GM21786 (cell line): ENCODE data around the gene UCK1.

ENCODE experiments used
- ATAC-seq: cut with Tn5 transposase; IDR thresholded peaks from one replicate; pipeline ENCODE4 v1.9.1; 2021; ENCODE audit not compliant: unreplicated experiment

The UCK1 gene

DNA sequence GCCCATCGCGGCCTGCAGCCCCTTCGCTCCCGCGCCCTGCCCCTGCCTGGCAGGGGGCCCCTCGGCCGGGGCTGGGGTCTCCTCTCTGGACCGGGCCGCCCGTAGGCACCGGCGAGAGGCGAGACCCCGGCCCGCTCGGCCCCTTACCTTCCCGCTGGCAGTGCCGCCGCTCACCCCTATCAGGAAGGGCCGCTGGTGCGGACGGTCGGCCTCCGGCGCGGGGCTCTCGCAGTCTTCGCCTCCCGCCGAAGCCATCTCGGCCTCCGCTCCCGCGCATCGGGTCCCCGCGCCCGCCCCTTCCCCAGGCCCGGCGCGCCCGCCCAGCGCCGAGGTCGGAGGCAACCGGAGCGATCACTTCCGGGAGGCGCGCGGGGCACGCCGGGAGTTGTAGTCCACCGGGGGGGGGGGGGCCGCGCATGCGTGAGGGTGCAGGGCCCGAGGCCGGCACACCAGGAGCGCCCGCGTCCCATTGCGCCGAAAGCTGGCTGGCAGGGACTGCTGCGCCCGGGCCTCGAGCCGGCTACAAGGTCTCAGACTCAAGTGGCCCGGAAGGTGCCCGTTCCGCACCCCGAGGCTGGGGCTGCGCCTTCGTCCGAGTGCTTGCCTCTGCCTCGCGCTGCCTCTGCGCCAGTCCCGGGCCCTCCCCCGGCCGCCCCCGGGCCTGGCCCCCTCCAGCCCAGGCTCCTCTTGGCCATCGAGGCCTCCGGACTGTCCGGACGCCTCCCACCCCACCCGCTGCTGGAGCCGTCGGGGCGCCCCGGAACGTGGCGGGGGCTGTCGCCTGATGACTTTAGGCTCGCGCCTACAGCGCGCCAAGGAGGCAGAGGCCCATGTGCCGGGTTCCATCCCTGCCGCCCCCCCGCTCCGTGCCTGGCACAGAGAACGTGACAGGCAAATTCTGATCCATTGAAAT is at the start of gene UCK1:
UCK1 (minus strand) TSS at position 344 of the 913 bp plus-strand sequence; CDS start at position 255, 89 bp downstream.
- peak; percentile 84 for ATAC-seq

DNA sequence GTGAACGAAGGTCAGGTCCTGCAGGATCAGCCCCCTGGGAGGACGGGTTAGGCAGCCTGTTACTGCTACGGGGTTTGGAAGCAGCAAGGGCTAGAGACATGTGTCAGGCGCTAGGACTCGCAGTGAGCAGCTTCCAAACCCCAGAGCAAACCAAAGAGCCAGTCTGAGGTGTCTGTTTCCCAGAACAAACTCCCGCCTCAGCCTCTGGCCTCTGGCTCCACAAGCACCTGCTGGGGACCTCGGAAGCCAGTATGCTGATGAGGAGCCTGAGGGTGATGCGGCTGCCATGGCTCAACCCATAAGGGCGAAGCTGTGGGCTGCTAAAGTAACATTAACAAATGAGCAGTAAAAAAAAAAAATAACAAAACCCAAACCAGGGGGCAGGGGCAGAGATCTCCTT is 49.3 kb upstream of the UCK1 start:
- ATAC-seq: no peak

DNA sequence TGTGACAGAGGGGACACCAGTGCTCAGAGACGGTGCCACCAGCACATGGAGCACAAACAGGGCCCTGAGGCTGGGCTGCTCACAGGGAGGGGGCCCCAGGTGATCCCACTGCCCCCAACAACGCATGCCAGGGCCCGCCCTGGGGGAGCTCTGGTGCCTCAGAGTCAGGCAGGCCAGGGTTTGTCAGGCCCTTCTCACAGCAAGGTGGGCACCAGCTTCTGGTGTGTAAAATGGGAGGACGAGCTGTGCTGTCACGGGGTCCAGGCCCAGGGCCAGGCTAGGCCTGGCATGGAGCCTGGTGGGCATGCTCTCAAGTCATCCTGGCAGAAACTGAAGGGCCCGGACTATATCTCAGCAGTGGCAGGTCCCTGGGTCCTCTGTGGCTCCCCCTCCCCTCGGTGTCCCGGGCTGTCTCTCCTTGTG is 48.7 kb upstream of the UCK1 start:
- ATAC-seq: no peak

DNA sequence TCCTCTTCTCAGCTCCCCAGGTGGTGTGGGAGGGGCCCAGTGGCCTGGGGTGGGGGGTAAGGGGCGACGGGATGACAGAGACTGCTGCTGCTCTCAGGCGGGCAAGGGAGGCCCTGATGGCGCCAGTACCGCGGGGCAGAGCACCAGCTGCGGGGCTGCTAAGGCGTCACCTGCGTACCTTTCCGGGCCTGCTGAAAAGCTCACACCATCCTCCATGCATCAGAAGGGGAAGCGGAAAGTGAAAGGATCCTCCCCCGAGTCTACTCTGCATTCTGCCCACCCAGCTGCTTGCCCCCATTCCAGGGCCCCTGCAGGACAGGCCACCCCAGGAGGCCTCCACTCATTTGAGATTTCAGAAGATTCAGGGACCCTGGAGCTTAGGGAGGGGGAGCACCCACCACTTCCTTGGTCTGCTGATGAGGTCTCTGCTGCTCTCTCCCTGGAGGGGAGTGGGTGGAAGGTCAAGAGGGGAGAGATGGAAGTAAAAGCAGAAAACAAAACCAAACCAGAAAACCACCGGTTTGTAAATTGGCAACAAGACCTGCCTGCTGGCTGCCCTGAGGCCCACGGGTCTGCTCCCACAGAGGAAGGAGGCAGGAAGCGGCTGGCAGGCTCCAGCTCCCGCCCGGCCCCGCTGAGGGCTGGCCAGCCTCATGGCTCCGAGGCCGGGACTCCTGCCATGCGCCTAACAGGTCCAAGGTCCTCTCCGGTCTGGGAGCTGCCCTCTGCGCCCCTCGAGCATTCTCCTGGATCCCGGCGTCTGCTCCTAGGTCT is 47.9 kb upstream of the UCK1 start:
- ATAC-seq: peak; percentile 74

DNA sequence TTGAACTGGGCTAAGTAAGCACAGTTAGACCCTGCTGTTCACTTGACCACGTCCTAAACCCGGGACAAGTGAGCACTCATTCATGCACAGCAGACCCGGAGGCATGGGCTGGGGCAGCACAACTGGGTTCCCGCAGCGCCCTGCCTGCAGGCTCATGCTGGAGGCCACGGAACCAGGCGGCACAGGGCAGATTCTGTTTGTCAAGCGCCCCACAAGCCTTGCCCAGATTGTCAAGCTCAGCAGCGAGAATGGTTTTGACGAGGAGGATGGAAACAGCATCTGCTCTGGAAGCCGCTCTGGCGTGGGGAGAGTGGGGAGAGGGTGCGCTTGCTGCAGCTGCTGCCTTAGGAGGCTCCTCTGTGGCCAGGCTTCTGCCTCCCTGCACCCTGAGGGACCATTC is 47.0 kb upstream of the UCK1 start:
- ATAC-seq: no peak

DNA sequence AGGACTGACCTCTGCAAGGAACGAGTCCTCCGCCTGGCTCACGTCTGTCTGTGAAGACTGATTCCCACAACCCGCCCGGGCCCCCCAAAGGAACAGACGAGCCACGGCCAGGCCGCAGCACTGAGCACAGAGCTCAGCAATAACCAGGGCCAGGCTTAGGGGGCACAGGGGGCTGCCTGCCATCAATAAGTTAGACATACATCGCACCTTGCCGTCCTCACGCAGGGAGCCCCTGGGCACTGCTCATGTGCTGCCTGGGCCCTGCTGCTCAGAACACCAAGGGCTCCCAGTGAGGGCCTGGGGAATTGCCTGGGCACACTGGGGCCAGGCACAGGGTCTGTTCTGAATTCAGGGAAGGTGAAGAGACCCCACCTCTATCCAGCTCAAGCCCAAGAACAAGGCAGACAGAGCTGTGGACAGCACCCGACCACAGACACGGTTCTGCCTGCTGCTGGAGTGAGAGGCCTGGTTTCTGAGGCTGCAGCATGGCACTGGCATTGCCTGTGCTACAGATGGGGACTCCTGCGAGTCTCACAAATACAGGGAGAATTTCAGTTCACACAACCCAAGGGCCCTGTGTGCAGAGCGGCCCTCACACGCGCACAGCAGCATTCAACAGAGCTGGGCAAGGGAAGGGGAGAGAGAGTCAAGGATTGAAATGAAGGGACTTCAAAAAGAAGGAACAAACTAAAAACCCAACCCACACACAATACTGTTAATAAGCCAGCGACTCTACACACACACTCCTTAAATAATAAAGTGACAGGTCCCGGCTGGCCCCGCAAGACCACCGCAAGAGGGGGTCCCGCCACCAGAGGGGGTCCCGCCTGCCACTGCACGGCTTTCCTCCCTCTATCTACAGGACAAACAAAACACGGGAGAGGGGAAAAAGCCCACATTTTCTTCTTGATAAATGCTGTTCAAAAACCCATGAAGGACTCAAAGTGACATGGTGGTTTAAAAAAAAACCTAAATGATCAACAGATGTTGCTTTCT is 46.2 kb upstream of the UCK1 start:
- no peak for ATAC-seq

DNA sequence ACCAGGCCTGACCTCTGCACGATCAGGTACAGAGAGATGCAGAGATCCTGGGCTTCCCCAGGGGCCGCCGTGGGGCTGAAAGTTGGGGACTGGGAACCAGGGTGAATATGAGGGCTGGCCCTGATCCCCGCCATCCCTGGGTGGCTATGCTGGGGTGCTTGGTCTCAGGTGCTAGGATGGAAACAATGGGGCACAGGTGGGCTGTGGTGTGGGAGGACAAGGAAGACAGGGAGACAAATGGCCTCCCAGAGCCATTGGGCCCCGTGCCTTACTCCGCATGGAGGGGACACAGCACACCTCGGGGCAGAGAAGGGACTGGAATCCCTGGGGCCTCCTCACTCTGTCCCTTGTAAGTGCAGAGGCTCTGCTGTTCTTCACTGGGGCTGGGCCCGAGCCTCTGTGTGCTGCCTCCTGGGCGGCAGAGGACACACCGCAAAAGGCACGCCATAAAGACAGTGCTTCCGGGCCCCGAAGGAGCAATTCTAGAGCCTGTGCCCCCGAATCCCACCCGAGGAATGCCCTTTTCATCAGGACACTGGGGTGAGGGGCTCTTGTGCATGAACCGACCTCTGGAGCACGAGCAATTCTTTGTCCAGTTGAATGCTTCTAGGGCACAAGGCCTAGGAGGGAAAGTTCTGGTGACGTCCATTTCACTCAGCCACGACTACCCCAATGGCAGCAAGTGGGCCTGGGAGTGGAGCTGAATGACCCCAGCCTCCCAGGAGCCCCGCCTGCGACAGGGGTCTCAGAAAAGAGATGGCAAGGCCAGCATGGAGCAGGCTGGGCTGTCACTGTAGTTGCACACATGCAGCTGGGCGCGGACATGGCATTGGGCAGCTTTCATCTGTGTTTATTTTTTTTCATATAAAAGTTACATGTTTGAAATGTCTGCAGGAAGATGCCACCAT is 45.1 kb upstream of the UCK1 start:
- no peak for ATAC-seq

DNA sequence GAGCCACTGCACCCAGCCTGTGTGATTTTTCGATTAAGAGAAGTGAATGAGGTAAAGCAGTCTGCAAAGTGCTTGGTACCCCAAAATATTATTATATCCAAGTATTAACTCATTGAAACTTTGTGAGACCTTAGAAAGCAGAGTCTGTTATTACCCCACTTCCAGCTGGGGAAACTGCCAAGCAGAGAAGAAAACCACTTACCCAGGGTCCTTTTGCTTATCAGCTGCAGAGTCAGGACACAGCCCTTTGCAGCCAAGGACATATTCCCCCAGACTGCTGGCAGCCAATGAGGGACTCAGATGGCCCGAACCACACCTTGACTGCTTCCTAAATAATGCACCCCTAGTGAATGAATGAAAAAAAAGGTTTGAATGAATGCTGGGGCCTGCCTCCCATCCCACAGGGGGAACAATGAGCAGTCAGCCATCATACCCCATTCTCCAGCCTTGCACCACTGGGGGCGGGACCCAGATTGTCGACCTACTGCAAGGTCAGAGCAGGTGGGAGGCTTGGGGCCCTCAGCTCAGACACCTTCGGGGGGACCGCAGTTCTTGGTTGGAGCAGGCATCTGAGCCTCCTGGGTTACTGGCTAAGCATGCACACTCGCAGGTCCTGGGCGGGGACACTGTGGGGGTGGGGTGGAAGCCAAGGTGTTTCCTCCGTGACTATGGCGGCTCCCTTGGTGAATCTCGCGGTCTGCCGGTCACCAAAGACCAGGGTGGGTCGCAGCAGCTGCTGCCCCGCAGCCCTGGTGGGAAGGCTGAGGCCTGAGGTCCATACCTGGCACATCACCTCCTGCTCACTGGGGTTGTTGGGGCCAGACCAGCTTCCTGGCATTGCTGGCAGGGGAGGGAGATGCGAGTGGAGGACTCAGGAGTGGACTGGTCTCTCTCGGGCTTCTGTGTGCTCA is 43.9 kb upstream of the UCK1 start:
- ATAC-seq: no peak

DNA sequence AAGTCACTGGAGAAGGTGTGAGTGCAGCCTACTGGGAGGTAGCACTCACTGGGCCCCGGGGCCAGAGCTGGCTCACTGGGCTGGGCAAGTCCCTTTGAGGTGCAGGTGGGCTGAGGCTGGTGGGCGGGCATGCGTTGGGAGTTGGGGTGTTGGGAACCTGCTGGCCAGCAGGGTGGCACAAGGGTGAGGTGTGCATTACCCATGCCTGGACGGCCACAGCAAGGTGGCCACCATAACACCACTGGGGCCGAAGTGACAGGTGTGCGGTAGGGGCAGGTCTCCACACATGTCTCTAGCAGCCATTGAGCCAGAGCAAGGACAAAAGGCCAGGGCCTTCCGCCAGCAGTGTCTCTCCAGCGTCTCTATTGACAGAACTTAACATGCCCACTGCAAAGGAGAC is 36.8 kb upstream of the UCK1 start:
- no peak for ATAC-seq

DNA sequence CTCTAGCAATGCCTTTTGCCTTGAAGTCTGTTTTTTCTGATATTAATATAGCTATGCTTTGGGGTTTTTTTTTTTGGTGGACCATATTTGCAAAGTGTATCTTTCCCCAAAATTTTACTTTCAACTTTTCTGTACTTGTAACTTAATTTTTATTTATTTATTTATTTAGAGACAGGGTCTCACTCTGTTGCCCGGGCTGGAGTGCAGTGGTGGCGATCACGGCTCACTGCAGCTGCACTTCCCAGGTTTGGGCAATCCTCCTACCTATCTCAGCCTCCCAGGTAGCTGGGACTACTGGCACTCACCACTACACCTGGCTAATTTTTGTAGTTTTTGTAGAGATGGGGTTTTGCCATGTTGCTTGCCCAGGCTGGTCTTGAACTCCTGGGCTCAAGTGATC is 35.1 kb upstream of the UCK1 start:
- no peak for ATAC-seq

DNA sequence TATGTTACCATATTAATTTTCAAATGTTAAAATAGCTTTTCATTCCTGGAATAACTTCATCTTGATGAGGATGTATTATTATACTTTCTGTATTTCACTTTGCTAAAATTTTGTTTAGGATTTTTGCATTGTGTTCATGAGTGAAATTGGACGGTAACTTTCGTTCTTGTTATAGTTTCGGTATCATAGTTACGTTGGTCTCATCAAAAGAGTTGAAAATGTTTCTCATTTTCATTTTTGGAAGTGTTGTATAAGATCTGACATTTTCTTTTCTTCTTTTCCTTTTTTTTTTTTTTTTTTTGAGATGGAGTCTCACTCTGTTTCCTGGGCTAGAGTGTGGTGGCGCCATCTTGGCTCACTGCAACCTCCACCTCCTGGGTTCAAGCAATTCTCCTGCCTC is 34.3 kb upstream of the UCK1 start:
- no peak for ATAC-seq

DNA sequence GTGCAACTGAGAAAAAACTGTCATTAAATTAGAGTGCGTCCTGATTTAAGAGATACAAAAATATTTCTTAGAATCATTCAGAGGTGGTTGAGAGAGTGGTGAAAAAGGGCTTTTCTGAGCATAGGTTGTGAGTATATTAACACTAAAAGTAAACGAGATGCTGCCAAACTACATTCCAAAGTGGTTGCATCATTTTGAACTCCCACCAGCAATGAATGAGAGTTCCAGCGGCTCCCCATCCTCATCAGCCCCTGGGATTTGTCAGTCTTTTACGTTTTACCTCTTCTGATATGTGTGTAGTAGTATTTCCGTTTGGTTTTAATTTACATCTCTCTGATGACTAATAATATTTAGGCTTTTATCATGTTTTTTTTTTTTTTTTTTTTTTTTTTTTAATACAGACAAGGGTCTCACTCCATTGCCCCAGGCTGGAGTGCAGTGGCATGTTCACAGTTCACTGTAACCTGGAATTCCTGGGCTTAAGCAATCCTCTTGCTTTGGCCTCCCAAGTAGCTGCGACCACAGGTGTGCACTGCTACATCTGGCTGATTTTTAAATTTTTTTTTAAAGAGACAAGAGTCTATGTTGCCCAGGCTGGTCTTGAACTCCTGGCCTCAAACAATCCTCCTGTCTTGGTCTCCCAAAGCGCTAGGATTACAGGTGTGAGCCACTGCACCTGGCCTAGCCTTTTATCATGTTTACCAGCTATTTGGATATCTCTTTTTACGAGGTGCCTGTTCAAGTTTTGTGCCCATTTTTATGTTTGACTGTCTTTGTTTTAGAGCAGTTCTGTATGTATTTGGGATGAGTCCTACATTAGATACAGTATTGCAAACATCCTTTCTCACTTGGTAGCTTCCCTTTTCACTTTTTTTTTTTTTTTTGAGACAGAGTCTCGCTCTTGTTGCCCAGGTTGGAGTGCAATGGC is 31.2 kb upstream of the UCK1 start:
- no peak for ATAC-seq

DNA sequence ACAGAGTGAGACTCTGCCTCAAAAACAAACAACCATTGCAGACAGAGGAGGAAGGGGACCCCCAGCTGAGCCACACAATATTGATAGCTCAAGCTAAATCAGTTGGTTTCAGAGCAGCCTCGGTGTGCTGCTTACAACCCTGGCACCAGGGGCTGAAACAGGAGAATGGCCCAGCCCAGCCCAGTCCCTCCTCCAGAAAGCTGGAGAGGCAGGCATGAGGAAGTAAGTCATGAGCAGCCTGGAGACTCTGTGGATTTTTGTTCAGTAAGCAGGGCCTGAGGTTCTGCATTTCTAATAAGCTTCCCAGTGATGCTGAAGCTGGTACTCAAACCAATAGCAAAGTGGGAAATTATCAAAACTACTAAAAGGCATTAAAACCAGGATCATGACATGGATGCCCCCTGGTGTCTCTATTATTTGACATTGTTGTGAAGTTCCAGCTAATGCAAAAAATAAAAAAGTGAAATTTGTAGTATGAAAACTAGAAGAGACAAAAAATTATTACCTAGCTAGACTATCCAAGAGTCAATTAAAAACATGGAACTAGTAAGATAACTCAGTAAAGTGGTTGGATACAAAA is 28.4 kb upstream of the UCK1 start:
- ATAC-seq: no peak

DNA sequence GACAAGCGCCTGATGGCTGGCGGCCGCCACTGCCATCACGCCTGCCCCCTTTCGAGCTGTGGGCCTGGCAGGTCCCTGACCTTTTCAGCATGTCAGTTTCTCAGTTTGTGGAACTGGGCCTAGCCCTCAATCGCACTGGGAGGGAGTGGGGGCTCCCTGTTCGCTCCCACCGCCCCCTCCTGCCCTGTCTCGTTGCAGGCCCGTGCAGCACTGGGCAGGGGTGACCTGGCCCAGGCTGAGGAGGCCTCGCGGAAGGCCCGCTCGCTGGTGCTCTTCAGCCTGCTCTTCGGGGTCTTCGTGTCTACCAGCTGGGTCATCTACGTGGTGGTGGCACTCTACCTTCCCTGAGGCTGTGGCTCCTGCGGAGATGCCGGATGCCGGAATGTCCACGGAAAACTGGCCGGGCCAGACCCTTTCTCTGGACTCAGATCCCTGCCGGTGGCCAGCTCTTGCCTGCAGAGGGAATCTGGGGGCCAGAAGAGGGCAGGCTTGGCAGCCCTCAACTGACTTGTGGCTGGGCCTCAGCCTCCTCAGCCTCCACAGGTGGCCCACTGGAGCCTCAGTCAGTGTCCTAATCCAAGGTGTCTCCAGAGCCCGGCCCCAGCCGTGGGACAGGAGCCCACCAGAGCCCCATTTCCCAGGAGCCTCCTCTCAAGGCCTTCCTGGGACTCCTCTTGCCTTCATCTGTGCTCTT is 26.9 kb upstream of the UCK1 start:
- ATAC-seq: no peak

DNA sequence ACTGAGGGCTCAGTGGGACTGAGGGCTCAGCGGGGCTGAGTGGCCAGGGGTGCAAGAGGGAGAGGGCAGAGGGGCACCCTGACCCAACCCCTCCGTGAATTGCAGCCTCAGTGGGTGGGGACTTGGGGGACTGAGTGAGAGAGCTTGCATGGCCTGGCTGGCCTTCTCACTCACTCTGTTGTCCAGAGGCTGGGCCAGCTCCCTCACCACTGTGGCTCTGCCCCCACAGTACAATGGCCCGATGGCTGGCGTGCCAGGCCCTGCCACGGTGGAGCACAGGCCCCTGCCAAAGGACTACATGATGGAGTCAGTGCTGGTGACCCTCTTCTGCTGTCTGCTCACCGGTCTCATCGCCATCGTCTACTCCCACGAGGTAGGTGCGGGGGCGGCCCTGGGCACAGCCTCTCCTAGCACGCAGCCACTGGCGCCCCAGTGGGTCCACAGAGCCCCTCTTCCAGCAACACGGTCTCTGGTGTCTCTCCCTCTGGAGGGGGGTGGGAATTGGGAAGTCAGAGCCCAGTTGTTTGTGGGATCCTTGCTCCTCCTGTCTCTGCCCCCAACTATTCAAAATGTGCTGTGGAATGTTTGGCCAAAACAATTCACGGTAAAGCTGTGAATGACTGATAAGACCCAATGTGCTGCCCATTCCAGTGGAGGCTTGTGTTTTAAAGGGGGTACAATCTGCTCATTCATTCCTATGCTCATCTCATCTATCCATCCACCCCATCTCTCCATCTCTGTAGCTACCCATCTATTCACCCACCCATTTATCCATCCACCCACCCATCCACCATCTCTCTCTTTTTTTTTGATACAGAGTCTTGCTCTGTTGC is 25.0 kb upstream of the UCK1 start:
- no peak for ATAC-seq

DNA sequence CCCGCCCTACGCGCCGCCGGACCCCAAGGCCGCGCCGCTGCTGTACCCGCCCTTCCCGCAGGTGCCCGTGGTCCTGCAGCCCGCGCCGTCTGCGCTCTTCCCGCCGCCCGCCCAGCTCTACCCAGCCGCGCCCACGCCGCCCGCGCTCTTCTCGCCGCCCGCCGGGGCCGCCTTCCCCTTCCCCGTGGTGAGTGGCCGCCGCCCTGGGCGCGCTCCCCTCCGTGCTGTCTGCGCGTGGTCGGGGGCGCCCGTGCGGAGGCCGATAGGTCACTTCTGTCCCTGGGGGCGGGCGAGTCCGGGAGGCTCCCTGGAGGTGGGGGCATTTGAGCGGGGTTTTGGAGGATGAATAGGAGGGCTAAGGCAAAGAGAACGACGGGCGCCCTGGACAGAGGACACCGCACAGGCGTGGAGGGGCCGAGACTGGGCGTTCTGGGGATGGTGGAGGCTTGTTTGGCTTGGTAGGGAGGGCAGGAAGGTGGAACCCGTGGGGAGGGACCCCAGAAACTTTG is 23.8 kb upstream of the UCK1 start:
- ATAC-seq: no peak
